Measurements from ENCODE around the gene FGGY.

FGGY gene

GRCh38 chr1:59743324-59744091 lies 446.6 kb downstream of the FGGY start:
- H3K79me2 ChIP-seq (ENCODE audit: insufficient read depth, low read length), result no peaks in the 10 kb centered on the region
- no peak overlapping the region for H2AFZ ChIP-seq (ENCODE audit: low read depth, low read length, severe bottlenecking)
- H3K9me2 ChIP-seq (replicated peaks; ENCODE audit: insufficient read depth, low read length), result no peaks in the 10 kb centered on the region
- no peaks in the 10 kb centered on the region for H4K20me1 ChIP-seq (ENCODE audit: low read depth, low read length)
- H3K27ac ChIP-seq (ENCODE audit: low read depth, low read length), result no peak overlapping the region
- H3K4me2 ChIP-seq (ENCODE audit: low read depth, low read length, poor library complexity, severe bottlenecking), result no peak overlapping the region
- H3K4me3 ChIP-seq (ENCODE audit: insufficient read depth, low read length, poor library complexity, severe bottlenecking), result no peak overlapping the region
- H3F3A ChIP-seq (ENCODE audit: insufficient read depth), result no peaks in the 10 kb centered on the region
- H3K9ac ChIP-seq (ENCODE audit: low read length), result no peak overlapping the region
- H3K36me3 ChIP-seq (ENCODE audit: low read length), result no peaks in the 10 kb centered on the region
- no peaks in the 10 kb centered on the region for H3K27me3 ChIP-seq (ENCODE audit: low read length)
- no peaks in the 10 kb centered on the region for H3K9me3 ChIP-seq (ENCODE audit: insufficient read depth, low read length)
- TF ChIP-seq EZH2phosphoT487 (conservative IDR thresholded peaks at IDR 0.05; ENCODE audit: low read length) (no peak), CTCF (IDR thresholded peaks at IDR 0.05; ENCODE audit: insufficient read depth, low read length, poor library complexity, severe bottlenecking) (no peak)

GRCh38 chr1:59747420-59748024 lies 450.6 kb downstream of the FGGY start:
- no peak for TF ChIP-seq EZH2phosphoT487 (conservative IDR thresholded peaks at IDR 0.05; ENCODE audit: low read length)
- TF ChIP-seq CTCF (IDR thresholded peaks at IDR 0.05; ENCODE audit: insufficient read depth, low read length, poor library complexity, severe bottlenecking), result no peak
- Histone ChIP-seq H3K4me2 (ENCODE audit: low read depth, low read length, poor library complexity, severe bottlenecking) (no peak overlapping the region), H3K27me3 (ENCODE audit: low read length) (no peaks in the 10 kb centered on the region), H3K4me3 (ENCODE audit: insufficient read depth, low read length, poor library complexity, severe bottlenecking) (no peak overlapping the region), H3K79me2 (ENCODE audit: insufficient read depth, low read length) (no peaks in the 10 kb centered on the region), H3K27ac (ENCODE audit: low read depth, low read length) (no peak overlapping the region), H3F3A (ENCODE audit: insufficient read depth) (no peaks in the 10 kb centered on the region), H3K9me3 (ENCODE audit: insufficient read depth, low read length) (no peaks in the 10 kb centered on the region), H3K9me2 (replicated peaks; ENCODE audit: insufficient read depth, low read length) (no peaks in the 10 kb centered on the region), H2AFZ (ENCODE audit: low read depth, low read length, severe bottlenecking) (no peak overlapping the region), H3K9ac (ENCODE audit: low read length) (no peak overlapping the region), H4K20me1 (ENCODE audit: low read depth, low read length) (no peaks in the 10 kb centered on the region), H3K36me3 (ENCODE audit: low read length) (no peaks in the 10 kb centered on the region)

GRCh38 chr1:59748123-59748522 lies 451.2 kb downstream of the FGGY start:
- Histone ChIP-seq H3K9me3 (ENCODE audit: insufficient read depth, low read length) (no peaks in the 10 kb centered on the region), H3K4me2 (ENCODE audit: low read depth, low read length, poor library complexity, severe bottlenecking) (no peak overlapping the region), H3K27me3 (ENCODE audit: low read length) (no peaks in the 10 kb centered on the region), H3K9ac (ENCODE audit: low read length) (no peak overlapping the region), H3K4me3 (ENCODE audit: insufficient read depth, low read length, poor library complexity, severe bottlenecking) (no peak overlapping the region), H3K27ac (ENCODE audit: low read depth, low read length) (no peak overlapping the region), H4K20me1 (ENCODE audit: low read depth, low read length) (no peaks in the 10 kb centered on the region), H2AFZ (ENCODE audit: low read depth, low read length, severe bottlenecking) (no peak overlapping the region), H3K79me2 (ENCODE audit: insufficient read depth, low read length) (no peaks in the 10 kb centered on the region), H3K36me3 (ENCODE audit: low read length) (no peaks in the 10 kb centered on the region), H3K9me2 (replicated peaks; ENCODE audit: insufficient read depth, low read length) (no peaks in the 10 kb centered on the region), H3F3A (ENCODE audit: insufficient read depth) (no peaks in the 10 kb centered on the region)
- no peak for TF ChIP-seq EZH2phosphoT487 (conservative IDR thresholded peaks at IDR 0.05; ENCODE audit: low read length)
- no peak for TF ChIP-seq CTCF (IDR thresholded peaks at IDR 0.05; ENCODE audit: insufficient read depth, low read length, poor library complexity, severe bottlenecking)
